ENCODE data around the gene TEK.

TEK gene

DNA sequence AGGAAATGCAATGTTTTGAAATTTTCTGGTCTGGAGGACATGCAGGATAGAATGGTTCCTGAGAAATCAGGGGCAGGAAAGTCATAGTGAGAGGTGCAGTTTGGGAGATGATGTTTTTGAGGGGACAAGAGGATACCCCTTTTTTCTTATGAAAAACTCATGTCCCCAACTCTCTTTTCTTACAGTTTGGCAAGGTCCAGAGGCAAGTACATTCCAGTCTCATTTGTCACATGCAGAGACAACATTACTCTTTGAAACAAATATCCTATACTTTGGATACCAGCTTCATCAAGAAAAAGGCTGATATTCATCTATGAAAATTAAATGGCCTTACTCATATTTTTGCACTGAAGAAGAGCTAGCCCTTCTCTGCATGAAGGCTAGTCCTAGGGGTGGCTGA is 139.7 kb downstream of the TEK start:
- DNase-seq, result no peak

- DNase-seq, result no peak
Observed at GRCh38 chr9:27258662-27259061, 149.6 kb downstream of the TEK start.

DNA sequence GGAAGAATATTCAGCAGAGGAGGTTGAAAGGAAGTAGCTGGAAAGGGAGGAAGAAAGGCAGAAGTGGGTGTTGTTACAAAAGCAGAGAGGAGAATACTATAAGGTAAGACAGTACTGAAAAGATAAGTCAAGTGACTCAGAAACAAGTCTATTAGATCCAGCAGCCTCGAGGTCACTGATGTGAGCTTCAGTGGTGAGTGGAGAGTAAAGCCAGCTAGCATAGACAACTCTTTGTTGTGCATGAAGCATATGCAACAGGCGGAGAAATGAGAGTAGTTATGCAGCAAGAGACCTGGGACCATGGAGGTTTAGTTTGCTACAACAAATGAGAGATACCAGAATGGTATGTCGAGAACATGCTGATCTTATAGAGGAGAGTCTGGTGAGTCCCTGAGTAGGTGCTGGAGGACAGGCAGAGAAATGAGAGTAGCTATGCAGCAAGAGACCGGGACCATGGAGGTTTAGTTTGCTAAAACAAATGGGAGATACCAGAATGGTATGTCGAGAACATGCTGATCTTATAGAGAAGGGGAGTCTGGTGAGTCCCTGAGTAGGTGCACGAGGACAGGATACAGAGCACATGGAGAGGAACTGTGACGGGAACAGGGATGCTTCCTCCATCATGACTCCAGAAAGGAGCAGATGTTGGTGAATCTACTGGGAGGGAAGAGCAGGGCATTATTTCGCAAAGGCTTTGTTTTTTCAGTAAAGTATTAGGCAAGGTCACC is 151.9 kb downstream of the TEK start:
- DNase-seq, result no peak

DNA sequence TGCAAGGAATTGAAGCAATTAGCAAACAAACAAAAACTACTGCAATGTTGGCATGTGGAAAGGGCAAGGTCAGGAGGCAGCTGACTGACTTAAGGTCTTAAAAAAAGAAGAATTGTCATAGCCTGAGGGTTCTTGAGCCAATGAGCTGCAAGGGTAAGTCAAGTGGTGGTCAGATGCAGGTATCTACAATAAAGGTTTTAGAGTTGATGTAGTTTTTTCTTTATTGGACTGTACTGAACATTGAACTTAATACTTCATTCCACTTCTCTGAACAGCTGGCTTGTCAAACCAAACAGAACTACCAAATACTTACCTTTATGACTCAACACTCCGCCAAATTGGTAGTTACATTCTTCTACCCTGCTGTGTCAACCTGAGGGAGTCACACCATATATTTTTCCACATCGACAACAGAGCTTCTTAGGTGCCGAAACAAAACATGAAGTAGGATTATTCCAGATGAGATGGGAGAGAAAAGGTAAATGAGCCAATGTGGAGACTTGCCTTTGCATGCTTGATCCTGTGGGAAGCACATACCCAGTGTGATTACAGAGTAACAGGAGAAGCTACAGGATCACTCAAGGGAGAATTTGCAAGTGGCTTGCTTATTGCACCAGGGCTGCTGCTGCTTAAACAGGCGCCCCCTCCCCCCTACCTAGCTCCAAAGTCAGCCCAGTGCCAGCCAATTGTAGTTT is 152.6 kb downstream of the TEK start:
- no peak for DNase-seq

GRCh38 chr9:27272103-27272502 is 163.1 kb downstream of the TEK start:
- no peak for DNase-seq

DNA sequence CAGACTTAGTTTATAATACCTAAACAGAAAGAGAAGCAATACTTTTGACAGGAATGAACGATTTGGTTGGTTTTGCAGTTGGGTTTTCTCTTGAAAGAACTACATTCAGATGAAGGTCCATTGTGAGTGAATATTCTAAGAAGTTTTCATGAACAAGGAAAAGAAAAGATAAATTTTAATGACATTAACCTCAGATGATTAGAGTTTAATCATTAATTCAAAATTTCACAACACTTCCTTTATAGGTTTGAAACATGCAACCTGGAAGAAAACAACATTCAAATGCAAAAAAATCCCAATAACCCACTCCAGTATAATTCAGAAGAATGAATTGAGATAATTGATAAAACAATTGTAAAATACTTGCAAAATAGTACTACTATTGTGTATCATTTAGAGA is 164.2 kb downstream of the TEK start:
- no peak for DNase-seq

- no peak for DNase-seq
Observed at GRCh38 chr9:27276193-27277030, 167.4 kb downstream of the TEK start.

- no peak for DNase-seq
Observed at GRCh38 chr9:27278374-27278773, 169.3 kb downstream of the TEK start.

GRCh38 chr9:27279611-27280010 is 170.6 kb downstream of the TEK start:
- DNase-seq, result no peak

All from femur (tissue), 1 donor.